Myocyte (in vitro differentiated cells): Measurements from ENCODE around the gene SYT8. TPM values are rescaled to one million over a fixed set of nuclear protein-coding genes. Genes with fewer than 3 reads are reported as not detected.

Experiments used
- DNase-seq: peaks from one replicate; pipeline ENCODE4 v3.0.0-alpha.2; 2012; ENCODE audit warnings: low read depth
- total RNA-seq: library from RNA; depleted of rRNA; stranded (reverse); fragments of >200 nt; gene quantifications from 2 replicates; pipeline ENCODE4 v1.2.3, GENCODE V29; 2014

SYT8 gene
- total RNA-seq, 1 donor from 2014 or later = 0.59 TPM

- DNase-seq = no peak
Observed at GRCh38 chr11:1817511-1817910, 17.3 kb upstream of the SYT8 start.

- peak; percentile 40 for DNase-seq
Observed at GRCh38 chr11:1819074-1819473, 15.7 kb upstream of the SYT8 start.

- peak; percentile 44 for DNase-seq
Observed at GRCh38 chr11:1820463-1821325, 14.1 kb upstream of the SYT8 start.

- DNase-seq = no peak
Observed at GRCh38 chr11:1821562-1821961, 13.2 kb upstream of the SYT8 start.

GRCh38 chr11:1822648-1823375, 12.0 kb upstream of the SYT8 start:
- DNase-seq = peak; percentile 93

GRCh38 chr11:1823376-1824220, 11.2 kb upstream of the SYT8 start:
- no peak for DNase-seq

- no peak for DNase-seq
Observed at GRCh38 chr11:1824221-1825038, 10.4 kb upstream of the SYT8 start.

GRCh38 chr11:1825039-1825740, 9.6 kb upstream of the SYT8 start:
- DNase-seq = peak; percentile 54

- DNase-seq = no peak
Observed at GRCh38 chr11:1825785-1826451, 8.9 kb upstream of the SYT8 start.

- peak; percentile 91 for DNase-seq
Observed at GRCh38 chr11:1826552-1827094, 8.2 kb upstream of the SYT8 start.

GRCh38 chr11:1827095-1827813, 7.5 kb upstream of the SYT8 start:
- peak; percentile 97 for DNase-seq

GRCh38 chr11:1827931-1828330, 6.9 kb upstream of the SYT8 start:
- DNase-seq = no peak

GRCh38 chr11:1828542-1828941, 6.2 kb upstream of the SYT8 start:
- DNase-seq = no peak

GRCh38 chr11:1829039-1829820, 5.6 kb upstream of the SYT8 start:
- DNase-seq = peak; percentile 89

GRCh38 chr11:1830004-1830321, 4.8 kb upstream of the SYT8 start:
- no peak for DNase-seq

- peak; percentile 76 for DNase-seq
Observed at GRCh38 chr11:1830322-1831223, 4.2 kb upstream of the SYT8 start.
